Activated CD4-positive, CD25-positive, alpha-beta regulatory T cell treated with anti-CD3 and anti-CD28 coated beads, Interleukin-2, amount 50 U/mL, for 24 hours (primary cell): ENCODE data around the gene HK3.

ENCODE experiments used
- ATAC-seq, 2 donors: fragments of 150-1000 bp; cut with Tn5 transposase; one replicate each; pipeline ENCODE4 v1.10.0; 2021; ENCODE audit warnings: mild to moderate bottlenecking in 1 of 2, moderate library complexity in 1 of 2

HK3 gene

GRCh38 chr5:176868126-176868525 is 31.0 kb downstream of the HK3 start:
- ATAC-seq: no peak

DNA sequence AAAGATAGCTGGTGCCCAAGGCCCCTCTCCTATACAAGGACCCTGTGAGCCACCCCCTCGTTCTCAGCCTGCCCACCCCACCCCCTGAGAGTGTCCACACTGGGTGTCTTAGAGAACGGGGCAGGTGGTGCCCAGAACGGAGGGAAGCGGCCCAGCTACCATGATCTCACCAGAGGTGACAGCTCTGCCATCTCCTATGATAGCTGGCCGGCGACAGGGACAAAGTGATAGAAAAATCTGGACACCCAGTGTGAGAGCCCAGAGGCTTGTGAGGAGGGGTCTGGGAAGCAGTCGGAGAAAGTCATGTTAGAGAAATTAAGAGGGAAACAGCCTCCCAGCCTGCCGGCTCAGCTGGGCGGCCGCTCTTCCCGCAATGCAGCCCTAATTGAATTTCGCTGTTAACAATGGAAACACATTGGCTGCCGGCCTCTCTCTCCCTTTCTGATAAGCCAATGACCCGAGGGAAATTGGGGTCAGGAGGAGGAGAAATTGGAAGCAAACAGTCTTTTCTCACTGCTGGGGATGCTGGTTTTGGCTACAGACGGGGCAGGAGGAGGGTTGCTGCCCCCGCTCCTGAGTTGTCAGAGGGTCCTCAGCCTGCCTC is 32.3 kb downstream of the HK3 start:
- no peak for ATAC-seq

DNA sequence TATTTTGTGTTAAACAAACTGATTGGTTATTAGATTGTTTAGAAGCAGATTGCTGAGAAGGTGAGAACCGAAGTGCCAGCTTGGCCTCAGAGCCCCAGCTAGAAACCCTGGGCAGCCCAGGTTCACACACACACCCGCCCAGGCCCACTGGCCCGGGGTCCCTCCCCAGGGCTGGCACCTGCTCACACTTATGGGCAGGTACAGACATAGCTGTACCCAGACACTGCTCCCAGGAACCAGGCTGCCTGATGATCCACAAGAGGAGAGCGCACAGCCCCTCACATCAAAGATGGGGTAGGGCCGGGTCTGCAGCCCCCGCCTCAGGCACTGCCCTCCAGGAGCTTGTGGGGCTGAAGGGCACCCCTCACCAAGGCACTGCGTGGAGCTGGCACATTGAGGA is 33.2 kb downstream of the HK3 start:
- ATAC-seq: no peak

GRCh38 chr5:176864755-176865154 is 34.4 kb downstream of the HK3 start:
- no peak for ATAC-seq

GRCh38 chr5:176863765-176864098 is 35.4 kb downstream of the HK3 start:
- ATAC-seq: no peak

GRCh38 chr5:176863041-176863764 is 35.9 kb downstream of the HK3 start:
- ATAC-seq: no peak

DNA sequence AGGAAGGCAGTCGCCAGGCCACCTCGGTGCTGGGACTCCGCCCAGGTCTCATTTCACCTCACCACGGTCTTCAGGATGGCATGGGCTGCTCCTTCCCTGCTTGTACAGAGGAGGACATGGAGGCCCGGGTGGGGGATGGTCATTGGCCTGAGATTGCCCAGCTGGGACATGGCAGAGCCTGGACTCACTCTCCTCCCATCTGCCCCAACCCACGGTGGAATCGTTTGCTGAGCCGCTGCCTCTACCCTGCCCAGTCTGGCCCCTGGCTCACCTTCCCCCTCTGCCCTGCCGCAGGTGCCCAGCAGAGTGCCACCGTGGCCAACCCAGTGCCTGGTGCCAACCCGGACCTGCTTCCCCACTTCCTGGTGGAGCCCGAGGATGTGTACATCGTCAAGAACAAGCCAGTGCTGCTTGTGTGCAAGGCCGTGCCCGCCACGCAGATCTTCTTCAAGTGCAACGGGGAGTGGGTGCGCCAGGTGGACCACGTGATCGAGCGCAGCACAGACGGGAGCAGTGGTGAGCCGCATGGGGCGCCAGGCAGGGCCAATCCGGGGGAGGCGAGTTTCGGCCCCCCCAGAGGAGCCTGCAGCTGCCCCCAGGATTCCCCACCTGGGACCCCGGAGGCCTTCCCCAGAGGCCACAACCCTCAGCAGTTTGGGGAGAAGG is 36.7 kb downstream of the HK3 start:
- no peak for ATAC-seq

- no peak for ATAC-seq
Measured at GRCh38 chr5:176861276-176861675, 37.9 kb downstream of the HK3 start.

GRCh38 chr5:176860381-176860780 is 38.8 kb downstream of the HK3 start:
- ATAC-seq: no peak

GRCh38 chr5:176859916-176860315 is 39.2 kb downstream of the HK3 start:
- no peak for ATAC-seq

DNA sequence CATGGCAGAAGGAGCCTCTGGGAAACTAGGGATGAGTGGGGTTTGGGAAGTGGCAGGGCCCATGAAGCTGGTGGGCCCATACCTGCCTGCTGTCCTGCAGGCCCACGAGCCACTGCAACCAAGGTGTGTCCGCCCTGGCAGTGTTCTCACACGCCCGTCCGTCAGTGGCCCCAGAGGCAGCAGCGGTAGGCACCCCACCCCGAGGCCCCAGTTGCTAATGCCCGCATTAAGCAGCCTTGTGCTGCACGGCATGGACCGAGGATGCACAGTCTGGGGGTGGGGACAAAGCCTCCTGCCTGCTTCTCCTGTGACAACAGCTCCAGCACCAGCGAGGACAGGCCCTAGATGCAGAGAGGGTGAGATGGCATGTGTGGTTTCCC is 41.3 kb downstream of the HK3 start:
- ATAC-seq: no peak

DNA sequence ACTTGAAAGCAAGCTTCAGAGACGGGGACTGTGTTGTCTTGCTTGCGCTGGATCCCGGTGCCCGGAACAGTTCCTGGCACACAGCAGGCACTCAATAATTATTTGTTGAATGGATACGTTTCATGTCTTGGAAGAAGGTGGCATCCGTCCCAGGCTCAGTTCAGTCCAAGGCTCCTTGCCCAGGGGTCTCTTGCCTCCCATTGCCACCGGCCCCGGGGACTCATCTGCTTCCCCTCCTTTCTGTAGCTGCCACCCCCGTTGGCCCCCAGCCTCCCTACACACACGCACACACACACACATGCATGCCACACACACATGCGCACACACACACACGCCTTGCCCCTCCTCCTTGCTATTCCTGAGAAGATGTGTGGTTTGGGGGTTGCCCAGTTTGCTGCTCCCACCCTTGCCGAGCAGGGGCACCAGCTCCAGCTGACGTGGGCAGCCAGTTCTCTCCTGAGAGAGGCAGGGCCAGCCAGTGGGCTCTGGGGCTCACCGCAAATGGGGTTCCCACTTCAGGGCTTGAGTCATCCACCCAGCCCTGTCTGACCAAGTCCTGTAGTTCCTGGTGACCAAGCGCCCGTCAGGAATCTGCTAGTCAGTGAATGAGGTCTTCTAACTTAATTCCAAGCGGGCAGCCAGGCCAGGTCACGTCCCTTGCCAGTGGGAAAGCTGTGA is 41.8 kb downstream of the HK3 start:
- ATAC-seq: no peak

GRCh38 chr5:176856746-176857145 is 42.4 kb downstream of the HK3 start:
- ATAC-seq: no peak

DNA sequence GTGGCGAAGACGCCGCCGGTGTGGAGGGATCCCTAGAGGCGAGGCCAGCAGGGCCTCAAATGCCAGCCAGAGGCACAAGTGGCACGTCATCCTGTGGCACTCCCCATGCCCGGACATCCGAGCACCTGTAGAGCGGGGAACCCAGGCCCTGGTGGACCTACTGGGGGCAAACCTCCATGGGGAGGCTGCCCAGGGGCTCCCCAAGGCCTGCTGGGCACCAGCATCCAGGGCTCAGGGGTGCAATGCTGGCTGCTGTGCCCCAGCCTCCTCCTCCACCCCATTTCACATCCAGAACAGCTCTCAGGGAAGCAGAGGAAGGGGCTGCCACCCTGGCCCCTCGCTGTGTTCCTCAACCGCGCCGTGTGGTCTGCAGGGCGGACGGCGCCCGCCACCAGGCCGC is 43.5 kb downstream of the HK3 start:
- no peak for ATAC-seq

DNA sequence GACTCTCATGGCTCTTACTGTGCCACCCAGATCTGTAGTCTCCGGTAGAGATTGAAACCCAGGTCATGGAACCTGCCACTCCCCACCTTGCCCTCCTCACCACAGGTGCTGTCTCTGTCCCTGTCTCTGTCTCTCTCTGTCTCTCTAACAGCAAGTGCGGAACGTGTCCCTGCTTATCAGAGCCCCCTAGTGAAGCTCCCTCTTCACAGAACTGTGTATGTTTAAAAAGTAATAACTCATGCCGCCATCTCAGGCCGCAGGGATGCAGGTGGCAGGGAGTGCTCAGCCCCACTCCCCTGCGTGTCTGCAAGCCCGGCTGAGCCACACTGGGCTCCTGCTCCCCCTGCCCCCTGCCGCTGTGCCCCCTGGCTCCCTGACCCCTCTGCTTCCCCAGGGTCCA is 45.0 kb downstream of the HK3 start:
- ATAC-seq: no peak

DNA sequence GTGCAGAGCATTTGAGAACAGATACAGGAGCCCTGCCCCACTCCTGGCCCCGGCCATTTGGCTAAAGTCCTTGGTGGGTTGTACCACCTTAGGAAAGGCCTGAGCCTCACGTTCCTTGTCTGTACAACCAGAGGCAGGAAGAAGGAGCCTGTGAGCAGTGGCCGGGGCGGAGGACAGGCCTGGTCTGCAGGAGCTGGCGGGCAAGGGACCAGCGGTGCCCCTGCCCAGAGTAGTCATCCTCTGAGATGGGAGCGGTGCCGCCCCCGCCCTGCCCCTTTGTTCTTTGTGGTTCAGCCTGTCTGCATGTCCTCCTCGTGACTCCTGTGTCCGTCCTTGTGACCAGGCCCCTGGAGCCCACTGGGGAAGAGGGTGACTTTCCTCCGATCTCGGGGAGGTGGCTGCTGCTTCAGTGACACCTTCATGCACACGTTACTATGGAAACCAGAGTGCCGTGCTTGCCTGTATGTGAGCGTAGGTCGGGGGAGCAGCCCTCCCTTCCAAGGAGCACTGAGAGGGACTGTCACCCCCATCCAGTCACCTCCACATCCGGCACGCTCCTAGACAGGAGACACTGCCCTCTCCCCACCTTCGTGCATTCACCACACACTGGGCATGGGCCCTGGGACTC is 45.9 kb downstream of the HK3 start:
- no peak for ATAC-seq

- ATAC-seq: no peak
Measured at GRCh38 chr5:176851871-176852658, 47.1 kb downstream of the HK3 start.

DNA sequence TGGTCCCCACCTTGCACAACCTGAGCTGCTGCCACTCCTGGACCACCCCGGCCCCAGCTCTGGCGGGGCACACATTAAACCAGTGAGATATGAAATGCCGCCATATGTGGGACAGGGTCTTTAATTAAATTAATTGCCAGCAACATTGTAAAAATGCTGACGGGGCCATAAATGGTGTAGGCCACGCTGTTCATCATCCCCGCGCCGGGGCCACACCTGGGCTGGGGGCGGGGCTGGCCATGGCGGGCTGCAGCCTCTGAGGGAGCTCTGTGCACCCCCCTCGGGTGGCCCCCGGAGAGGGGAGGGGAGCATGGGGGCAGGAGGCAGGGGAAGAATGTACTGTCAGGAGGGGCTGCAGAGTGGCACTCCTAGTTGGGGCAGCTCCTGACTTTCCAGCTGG is 47.8 kb downstream of the HK3 start:
- no peak for ATAC-seq

GRCh38 chr5:176850371-176851245 is 48.5 kb downstream of the HK3 start:
- no peak for ATAC-seq

DNA sequence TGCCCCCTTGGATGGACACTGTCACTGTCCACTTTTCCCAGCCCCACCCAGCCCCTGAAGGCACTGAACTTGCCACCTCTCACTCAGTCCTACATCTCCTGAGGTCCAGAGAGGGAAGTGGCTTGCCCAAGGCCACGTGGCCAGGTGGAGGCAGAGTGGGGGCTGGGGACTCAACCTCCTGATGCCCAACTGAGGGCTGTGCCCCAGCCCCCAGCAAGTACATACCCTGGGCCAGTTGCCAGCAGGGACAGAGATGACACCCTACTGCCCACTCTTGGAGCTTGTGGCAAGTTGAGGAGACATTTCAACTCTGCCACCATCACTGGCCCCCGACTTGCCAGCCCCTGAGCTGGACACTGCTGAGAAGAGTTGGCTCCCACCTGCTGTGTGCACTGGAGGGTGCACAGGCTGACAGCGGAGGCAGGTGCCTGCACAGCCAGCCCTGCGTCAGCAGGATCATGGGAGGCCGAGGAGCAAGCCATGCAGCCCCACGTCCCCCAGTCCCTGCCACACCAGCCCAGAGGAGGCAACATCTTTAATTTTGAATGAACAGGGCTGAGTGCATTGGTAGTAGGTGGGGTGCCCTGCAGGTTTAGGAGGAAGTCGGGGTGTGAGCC is 49.4 kb downstream of the HK3 start:
- no peak for ATAC-seq

GRCh38 chr5:176848651-176849050 is 50.5 kb downstream of the HK3 start:
- ATAC-seq: no peak
